Lower lobe of right lung (tissue), 2 donors: ENCODE results near the gene RBM7. TPM values are rescaled to one million over a fixed set of nuclear protein-coding genes. Genes with fewer than 3 reads are reported as not detected.

Source experiments
- ATAC-seq, 2 donors: fragments of 200-7000 bp; cut with Tn5 transposase; one replicate each; pipeline ENCODE4 v1.9.1; 2020 to 2022; ENCODE audit warnings: mild to moderate bottlenecking in 2 of 2, moderate library complexity in 2 of 2
- DNase-seq: peaks from one replicate; pipeline ENCODE4 v3.0.0-alpha.2; 2020
- H3K27ac ChIP-seq: fragments of 200-600 bp; one replicate; pipeline ENCODE4 v1.8.0; 2022
- H3K27me3 ChIP-seq: fragments of 200-600 bp; one replicate; pipeline ENCODE4 v1.8.0; 2022; ENCODE audit warnings: low read depth
- H3K36me3 ChIP-seq: fragments of 200-600 bp; one replicate; pipeline ENCODE4 v1.8.0; 2022; ENCODE audit warnings: mild to moderate bottlenecking
- H3K4me1 ChIP-seq: fragments of 200-600 bp; one replicate; pipeline ENCODE4 v1.8.0; 2022
- H3K4me3 ChIP-seq: fragments of 200-600 bp; one replicate; pipeline ENCODE4 v1.8.0; 2022; ENCODE audit warnings: mild to moderate bottlenecking
- H3K9me3 ChIP-seq: fragments of 200-600 bp; one replicate; pipeline ENCODE4 v1.8.0; 2022
- CTCF ChIP-seq: fragments of 200-600 bp; IDR thresholded peaks from one replicate; pipeline ENCODE4 v1.8.0; 2022; ENCODE audit warnings: antibody characterized with exemption, mild to moderate bottlenecking
- intact Hi-C: fragments of 100-400 bp; cut with DNase I; formaldehyde crosslinking; loops from one replicate; pipeline ENCODE4 v1.11.0; 2022
- total RNA-seq: library from RNA; stranded (reverse); fragmentation: NEBNext Ultra II Directional; extraction: Animal tissue kit (Norgen Biotek cat#: 25700); gene quantifications from one replicate; pipeline ENCODE4 v1.2.1, GENCODE V29; 2021
- donor health status: DM: no; HTN: yes; CAD: no; lungs with severe emphysema.

Gene RBM7
- total RNA-seq, 1 donor from 2014 or later = 25.8 TPM

- Histone ChIP-seq H3K4me1 (no peaks in the 10 kb centered on the region), H3K27ac (no peak overlapping the region), H3K27me3 (no peaks in the 10 kb centered on the region), H3K9me3 (no peaks in the 10 kb centered on the region), H3K4me3 (no peak overlapping the region), H3K36me3 (no peaks in the 10 kb centered on the region)
- DNase-seq = no peak
- intact Hi-C loops = no loop called here
- ATAC-seq = no peak
- no peak for TF ChIP-seq CTCF
Observed at GRCh38 chr11:114375052-114375451, 25.4 kb upstream of the RBM7 start.

- H3K27ac ChIP-seq = no peak overlapping the region
- no peak for TF ChIP-seq CTCF
- no peak for DNase-seq
- no peak overlapping the region for H3K4me3 ChIP-seq
- H3K9me3 ChIP-seq = no peaks in the 10 kb centered on the region
- H3K36me3 ChIP-seq = no peaks in the 10 kb centered on the region
- intact Hi-C loops = no loop called here
- no peaks in the 10 kb centered on the region for H3K4me1 ChIP-seq
- no peak for ATAC-seq
- no peaks in the 10 kb centered on the region for H3K27me3 ChIP-seq
Observed at GRCh38 chr11:114377612-114378267, 22.7 kb upstream of the RBM7 start.

- Histone ChIP-seq H3K4me1 (no peaks in the 10 kb centered on the region), H3K27ac (no peak overlapping the region), H3K36me3 (no peaks in the 10 kb centered on the region), H3K4me3 (no peak overlapping the region), H3K9me3 (no peaks in the 10 kb centered on the region), H3K27me3 (no peaks in the 10 kb centered on the region)
- no peak for TF ChIP-seq CTCF
- intact Hi-C loops = no loop called here
- DNase-seq (no peak), ATAC-seq (no peak)
Observed at GRCh38 chr11:114379394-114380069, 20.9 kb upstream of the RBM7 start.

- Histone ChIP-seq H3K36me3 (no peaks in the 10 kb centered on the region), H3K4me3 (no peak overlapping the region), H3K9me3 (no peaks in the 10 kb centered on the region), H3K27me3 (no peaks in the 10 kb centered on the region), H3K27ac (no peak overlapping the region), H3K4me1 (no peaks in the 10 kb centered on the region)
- ATAC-seq = no peak
- no peak for DNase-seq
- no peak for TF ChIP-seq CTCF
- intact Hi-C loops = no loop called here
Observed at GRCh38 chr11:114382509-114382908, 18.0 kb upstream of the RBM7 start.

- Histone ChIP-seq H3K36me3 (no peaks in the 10 kb centered on the region), H3K4me3 (no peak overlapping the region), H3K27me3 (no peaks in the 10 kb centered on the region), H3K27ac (no peak overlapping the region), H3K9me3 (no peaks in the 10 kb centered on the region), H3K4me1 (no peaks in the 10 kb centered on the region)
- TF ChIP-seq CTCF = no peak
- intact Hi-C loops = no loop called here
- DNase-seq (no peak), ATAC-seq (no peak)
Observed at GRCh38 chr11:114384487-114384886, 16.0 kb upstream of the RBM7 start.
